ENCODE data around the gene DCD.

Gene DCD

GRCh38 chr12:54605138-54605970 is 42.8 kb downstream of the DCD start:
- no peak for DNase-seq

- DNase-seq: no peak
Measured at GRCh38 chr12:54604436-54604835, 43.7 kb downstream of the DCD start.

- DNase-seq: no peak
Measured at GRCh38 chr12:54603872-54604271, 44.3 kb downstream of the DCD start.

GRCh38 chr12:54603173-54603814 is 44.9 kb downstream of the DCD start:
- peak; percentile 14 for DNase-seq

- DNase-seq: no peak
Measured at GRCh38 chr12:54602661-54603060, 45.5 kb downstream of the DCD start.

GRCh38 chr12:54601841-54602240 is 46.3 kb downstream of the DCD start:
- DNase-seq: no peak

GRCh38 chr12:54598970-54599369 is 49.2 kb downstream of the DCD start:
- DNase-seq: no peak

GRCh38 chr12:54596526-54596946 is 51.6 kb downstream of the DCD start:
- peak; percentile 30 for DNase-seq

- no peak for DNase-seq
Measured at GRCh38 chr12:54595471-54595870, 52.7 kb downstream of the DCD start.

All from NCI-H2171 (cell line).